SH-SY5Y (cell line): Measurements from ENCODE around the gene EML2.

ENCODE experiments used
- GATA2 ChIP-seq: IDR thresholded peaks from 2 replicates; pipeline ENCODE4 v1.6.1; 2011; ENCODE audit warnings: mild to moderate bottlenecking, low read depth, low read length
- GATA3 ChIP-seq: IDR thresholded peaks from 2 replicates; pipeline ENCODE4 v1.6.1; 2011; ENCODE audit warnings: low read depth, mild to moderate bottlenecking, low read length, moderate library complexity

DNA sequence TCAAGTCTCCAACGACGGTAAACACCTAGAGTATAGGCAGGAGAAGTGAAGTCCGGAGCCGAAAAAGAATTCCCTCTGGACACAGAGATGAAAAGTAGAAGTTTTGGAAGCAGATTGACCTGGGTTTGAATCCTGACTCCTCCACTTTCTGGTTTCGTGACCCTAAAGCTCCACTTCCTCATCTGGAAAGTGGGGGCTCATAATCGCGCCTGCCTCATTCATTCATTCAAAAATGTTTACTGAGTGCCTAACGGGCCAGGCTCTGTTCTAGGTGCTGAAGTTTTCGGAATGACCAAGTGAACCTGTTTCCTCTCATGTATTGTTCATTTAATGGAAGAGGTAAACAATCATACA is 7.1 kb upstream of the EML2 start:
- TF ChIP-seq GATA2 = no peak
- TF ChIP-seq GATA3 = no peak
